ENCODE measurements around the gene FOXRED2.

- TF ChIP-seq, protein P1, sequence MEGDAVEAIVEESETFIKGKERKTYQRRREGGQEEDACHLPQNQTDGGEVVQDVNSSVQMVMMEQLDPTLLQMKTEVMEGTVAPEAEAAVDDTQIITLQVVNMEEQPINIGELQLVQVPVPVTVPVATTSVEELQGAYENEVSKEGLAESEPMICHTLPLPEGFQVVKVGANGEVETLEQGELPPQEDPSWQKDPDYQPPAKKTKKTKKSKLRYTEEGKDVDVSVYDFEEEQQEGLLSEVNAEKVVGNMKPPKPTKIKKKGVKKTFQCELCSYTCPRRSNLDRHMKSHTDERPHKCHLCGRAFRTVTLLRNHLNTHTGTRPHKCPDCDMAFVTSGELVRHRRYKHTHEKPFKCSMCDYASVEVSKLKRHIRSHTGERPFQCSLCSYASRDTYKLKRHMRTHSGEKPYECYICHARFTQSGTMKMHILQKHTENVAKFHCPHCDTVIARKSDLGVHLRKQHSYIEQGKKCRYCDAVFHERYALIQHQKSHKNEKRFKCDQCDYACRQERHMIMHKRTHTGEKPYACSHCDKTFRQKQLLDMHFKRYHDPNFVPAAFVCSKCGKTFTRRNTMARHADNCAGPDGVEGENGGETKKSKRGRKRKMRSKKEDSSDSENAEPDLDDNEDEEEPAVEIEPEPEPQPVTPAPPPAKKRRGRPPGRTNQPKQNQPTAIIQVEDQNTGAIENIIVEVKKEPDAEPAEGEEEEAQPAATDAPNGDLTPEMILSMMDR (IDR thresholded peaks at IDR 0.05; ENCODE audit: low read depth, low read length) = no peak
- no peak for TF ChIP-seq EZH2phosphoT487 (IDR thresholded peaks at IDR 0.05; ENCODE audit: low read depth)
Observed at GRCh38 chr22:36463783-36464184, 43.1 kb downstream of the FOXRED2 start.

Data from OCI-LY3 (cell line).